AG04449 (cell line): ENCODE results near the gene ZNF334.

Experiments
- CTCF ChIA-PET: fragments of 350-600 bp; formaldehyde crosslinking; extraction: SDS; loops from one replicate; lab custom pipeline; 2021; ENCODE audit warnings: antibody characterized with exemption; lab: Yijun Ruan, JAX
- POLR2A ChIA-PET: fragments of 400-600, 350-600 bp; formaldehyde crosslinking; extraction: SDS; loops from one replicate; lab custom pipeline; 2020; ENCODE audit warnings: antibody characterized with exemption, inconsistent platforms; lab: Yijun Ruan, JAX
- DNase-seq: peaks from one replicate; pipeline ENCODE4 v3.0.0-alpha.2; 2010; ENCODE audit warnings: low read depth, low spot score
- H3K4me3 ChIP-seq: 2 replicates; pipeline ENCODE4 v1.5.1; 2011; ENCODE audit warnings: low read depth, mild to moderate bottlenecking, control low read depth, low read length
- TF ChIP-seq, protein P1 (sequence below): IDR thresholded peaks from one replicate; pipeline ENCODE4 v1.5.1; 2011; ENCODE audit warnings: mild to moderate bottlenecking, moderate library complexity, low read length, control low read depth, inconsistent platforms; ENCODE audit not compliant: insufficient read depth; ENCODE audit errors: missing control alignments

The ZNF334 gene

DNA sequence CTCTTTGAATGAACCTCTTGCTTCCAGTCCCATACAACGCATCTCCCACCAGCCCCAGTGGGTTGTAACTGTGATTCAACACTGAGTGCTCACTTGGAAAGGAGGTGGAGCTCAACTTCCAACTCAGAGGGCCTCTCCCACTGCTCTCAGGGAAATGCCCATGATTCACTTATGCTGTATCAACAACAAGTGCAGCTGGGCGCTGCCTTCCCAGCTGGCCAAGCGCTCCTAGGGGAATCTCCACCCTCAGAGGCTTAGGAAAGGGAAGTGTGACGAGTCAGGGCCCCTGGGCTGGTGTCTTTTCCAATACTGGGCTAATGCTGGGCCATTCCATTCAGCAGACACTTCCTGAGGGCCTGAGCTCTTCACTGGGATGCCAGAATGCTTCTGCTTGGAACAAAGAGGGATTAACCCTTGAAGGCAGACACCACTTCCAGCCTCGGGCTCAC, 45.2 kb upstream of the ZNF334 start:
- no peak overlapping the region for H3K4me3 ChIP-seq
- ChIA-PET POLR2A (no interaction called here), CTCF (no interaction called here)
- DNase-seq = peak; percentile 55
- TF ChIP-seq, protein P1, sequence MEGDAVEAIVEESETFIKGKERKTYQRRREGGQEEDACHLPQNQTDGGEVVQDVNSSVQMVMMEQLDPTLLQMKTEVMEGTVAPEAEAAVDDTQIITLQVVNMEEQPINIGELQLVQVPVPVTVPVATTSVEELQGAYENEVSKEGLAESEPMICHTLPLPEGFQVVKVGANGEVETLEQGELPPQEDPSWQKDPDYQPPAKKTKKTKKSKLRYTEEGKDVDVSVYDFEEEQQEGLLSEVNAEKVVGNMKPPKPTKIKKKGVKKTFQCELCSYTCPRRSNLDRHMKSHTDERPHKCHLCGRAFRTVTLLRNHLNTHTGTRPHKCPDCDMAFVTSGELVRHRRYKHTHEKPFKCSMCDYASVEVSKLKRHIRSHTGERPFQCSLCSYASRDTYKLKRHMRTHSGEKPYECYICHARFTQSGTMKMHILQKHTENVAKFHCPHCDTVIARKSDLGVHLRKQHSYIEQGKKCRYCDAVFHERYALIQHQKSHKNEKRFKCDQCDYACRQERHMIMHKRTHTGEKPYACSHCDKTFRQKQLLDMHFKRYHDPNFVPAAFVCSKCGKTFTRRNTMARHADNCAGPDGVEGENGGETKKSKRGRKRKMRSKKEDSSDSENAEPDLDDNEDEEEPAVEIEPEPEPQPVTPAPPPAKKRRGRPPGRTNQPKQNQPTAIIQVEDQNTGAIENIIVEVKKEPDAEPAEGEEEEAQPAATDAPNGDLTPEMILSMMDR = no peak

DNA sequence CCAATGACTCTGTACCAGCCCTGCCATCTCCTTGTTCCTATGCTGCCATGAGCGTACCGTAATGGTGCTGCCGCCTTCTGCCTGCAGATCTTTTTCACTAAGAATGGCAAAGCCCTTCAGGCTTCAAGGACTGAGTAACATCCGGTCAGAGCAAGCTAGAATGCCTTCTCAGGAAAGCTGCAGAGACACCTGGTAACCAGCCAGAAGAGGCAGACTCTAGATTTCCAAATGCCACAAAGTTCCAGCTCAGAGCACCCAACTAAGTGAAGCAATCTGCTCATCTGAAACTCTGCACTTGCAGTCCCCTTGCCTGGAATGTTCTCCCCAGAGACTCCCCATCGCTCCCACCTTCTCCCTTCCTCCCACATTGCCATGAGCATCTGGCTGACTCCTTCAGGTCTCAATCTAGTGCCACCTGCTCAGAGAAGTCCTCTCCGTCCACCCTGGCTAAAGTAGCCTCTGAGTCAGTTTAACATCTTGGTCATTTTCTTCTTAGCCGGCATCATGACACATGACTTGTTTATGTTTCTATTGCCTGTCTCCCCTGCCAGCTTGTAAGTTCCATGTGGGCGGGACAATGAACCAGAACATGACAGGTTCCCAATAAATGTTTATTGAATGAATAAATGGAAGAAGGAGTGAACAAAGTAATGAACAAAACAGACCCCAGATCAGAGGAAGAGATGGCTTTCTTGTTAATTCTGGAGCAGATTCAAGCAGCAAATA, 44.0 kb upstream of the ZNF334 start:
- TF ChIP-seq, protein P1 = no peak
- DNase-seq = no peak
- ChIA-PET POLR2A (no interaction called here), CTCF (no interaction called here)
- no peak overlapping the region for H3K4me3 ChIP-seq

DNA sequence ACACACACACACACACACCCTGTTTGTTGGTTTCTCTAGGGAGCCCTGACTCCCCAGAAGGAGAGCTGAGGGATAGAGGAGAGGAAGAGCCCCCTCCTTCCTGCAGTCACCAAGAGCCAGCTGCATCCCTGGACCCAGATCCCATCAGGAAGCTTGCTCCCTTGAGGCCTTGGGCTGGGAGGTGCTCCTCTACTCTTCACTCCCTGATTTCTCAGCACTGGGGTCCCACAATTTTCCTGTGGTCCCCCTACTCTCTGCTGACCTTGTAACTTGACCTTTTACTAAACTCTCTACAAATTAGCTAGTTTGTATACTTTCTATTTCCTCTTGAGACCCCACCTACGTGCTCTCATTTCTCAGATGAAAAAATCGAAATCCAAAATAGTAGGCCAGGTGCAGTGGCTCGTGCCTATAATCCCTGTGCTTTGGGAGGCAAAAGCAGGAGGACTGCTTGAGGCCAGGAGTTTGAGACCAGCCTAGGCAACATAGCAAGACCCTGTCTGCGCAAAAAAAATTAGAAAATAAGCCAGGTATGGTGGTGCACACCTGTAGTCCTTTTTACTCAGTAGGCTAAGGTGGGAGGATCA, 42.1 kb upstream of the ZNF334 start:
- no peak for DNase-seq
- no peak overlapping the region for H3K4me3 ChIP-seq
- TF ChIP-seq, protein P1 = no peak
- ChIA-PET POLR2A (no interaction called here), CTCF (no interaction called here)

DNA sequence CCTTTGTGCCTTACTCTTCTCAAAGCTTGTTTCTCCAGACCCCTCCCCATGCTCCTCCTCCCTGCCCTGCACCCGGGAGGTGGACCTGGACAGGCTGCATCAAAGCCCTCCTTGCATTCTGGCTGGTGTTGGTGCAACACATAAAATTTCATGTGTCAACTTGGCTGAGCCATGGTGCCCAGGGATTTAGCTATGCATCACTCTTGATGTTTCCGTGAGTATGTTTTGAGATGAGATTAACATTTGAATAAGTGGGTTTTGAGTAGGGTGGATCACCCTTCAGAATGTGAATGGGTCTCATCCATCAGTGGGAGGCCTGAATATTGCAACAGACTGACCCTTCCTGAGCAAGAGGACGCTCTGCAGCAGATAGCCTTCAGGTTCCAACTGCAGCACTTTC, 41.5 kb upstream of the ZNF334 start:
- ChIA-PET POLR2A (no interaction called here), CTCF (no interaction called here)
- no peak for DNase-seq
- TF ChIP-seq, protein P1 = no peak
- no peak overlapping the region for H3K4me3 ChIP-seq

DNA sequence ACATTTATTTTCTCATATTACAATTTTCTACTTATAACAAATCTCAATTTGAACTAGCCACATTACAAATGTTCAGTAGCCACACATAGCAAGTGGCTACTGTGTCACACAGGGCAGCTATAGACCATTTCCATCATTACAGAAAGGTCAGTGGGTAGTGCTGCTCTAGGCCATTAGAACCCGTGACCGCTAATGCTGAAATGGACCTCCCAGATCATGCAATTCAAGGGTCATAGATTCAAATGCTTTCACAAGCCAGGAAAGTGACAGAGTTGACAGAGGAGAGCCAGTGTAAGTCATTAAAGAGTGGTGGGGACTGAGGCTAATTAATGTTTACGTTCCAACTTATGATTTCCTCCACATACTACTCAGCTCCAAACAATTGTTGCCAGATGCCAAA, 40.6 kb upstream of the ZNF334 start:
- ChIA-PET POLR2A (no interaction called here), CTCF (no interaction called here)
- TF ChIP-seq, protein P1 = no peak
- DNase-seq = no peak
- no peak overlapping the region for H3K4me3 ChIP-seq
